Erythroblast (primary cell): ENCODE results near the gene C12orf76.

ENCODE experiments used
- GATA1 ChIP-seq: IDR thresholded peaks from 2 replicates; pipeline ENCODE4 v1.6.1; 2011; ENCODE audit warnings: low read depth, mild to moderate bottlenecking, control low read depth, low read length, moderate library complexity
- POLR2A ChIP-seq: IDR thresholded peaks from 2 replicates; pipeline ENCODE4 v1.6.1; 2011; ENCODE audit warnings: mild to moderate bottlenecking, low read length

DNA sequence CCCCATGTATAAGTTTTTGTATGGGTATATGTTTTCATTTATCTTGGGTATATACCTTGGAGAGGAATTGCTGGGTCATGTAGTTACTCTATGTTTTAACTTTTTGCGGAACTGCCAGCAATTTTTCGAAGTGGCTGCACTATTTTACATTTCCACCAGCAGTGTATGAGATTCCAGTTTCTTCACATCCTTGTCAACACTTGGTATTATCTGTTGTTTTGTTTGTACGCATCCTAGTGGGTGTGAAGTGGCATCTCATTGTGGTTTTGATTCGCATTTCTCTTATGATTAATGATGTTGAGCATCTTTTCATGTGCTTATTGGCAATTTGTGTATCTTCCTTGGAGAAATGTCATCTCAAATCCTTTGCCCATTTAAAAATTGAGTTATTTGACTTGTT lies 42.2 kb downstream of the C12orf76 start:
- no peak for TF ChIP-seq POLR2A
- TF ChIP-seq GATA1: no peak
